Kidney (tissue), 14 donors: ENCODE measurements around the gene CYTH3. TPM values are rescaled to one million over a fixed set of nuclear protein-coding genes. Genes with fewer than 3 reads are reported as not detected.

Experiments used
- DNase-seq, 5 donors: peaks; one replicate each; pipeline ENCODE4 v3.0.0-alpha.2; 2013 to 2020
- FAIRE-seq: peaks from 2 replicates; lab custom pipeline; 2012; peaks lifted over from hg19 to GRCh38; lab: Jason Lieb, UNC
- H3K27ac ChIP-seq, 2 donors: one replicate each; pipeline ENCODE4 v1.7.0; 2013; ENCODE audit warnings: low read depth in 2 of 2, low read length in 2 of 2, inconsistent platforms in 1 of 2
- H3K27me3 ChIP-seq: one replicate; pipeline ENCODE4 v1.7.1; 2013; ENCODE audit warnings: low read length, inconsistent platforms; ENCODE audit not compliant: control insufficient read depth, insufficient read depth
- H3K36me3 ChIP-seq, 3 donors: one replicate each; pipeline versions ENCODE4 v1.7.0 to v1.7.1; 2013; ENCODE audit warnings: low read length in 3 of 3, control low read depth in 1 of 3, inconsistent platforms in 1 of 3; ENCODE audit not compliant: insufficient read depth in 3 of 3, control insufficient read depth in 2 of 3
- H3K4me1 ChIP-seq, 3 donors: one replicate each; pipeline versions ENCODE4 v1.7.0 to v1.7.1; 2013; ENCODE audit warnings: low read length in 3 of 3, inconsistent platforms in 1 of 3, low read depth in 1 of 3; ENCODE audit not compliant: control insufficient read depth in 2 of 3, insufficient read depth in 2 of 3
- H3K4me3 ChIP-seq, 3 donors: one replicate each; pipeline versions ENCODE4 v1.7.0 to v1.8.1; 2013; ENCODE audit warnings: low read length in 3 of 3, control low read depth in 1 of 3, inconsistent platforms in 1 of 3
- H3K9ac ChIP-seq, 3 donors: one replicate each; pipeline versions ENCODE4 v1.7.0 to v1.7.1; 2013; ENCODE audit warnings: low read length in 3 of 3, control low read depth in 1 of 3, inconsistent platforms in 1 of 3
- H3K9me3 ChIP-seq, 3 donors: one replicate each; pipeline versions ENCODE4 v1.7.0 to v1.7.1; 2013; ENCODE audit warnings: low read length in 3 of 3, control low read depth in 1 of 3, inconsistent platforms in 1 of 3; ENCODE audit not compliant: control insufficient read depth in 2 of 3, insufficient read depth in 1 of 3
- CTCF ChIP-seq: IDR thresholded peaks from 3 replicates; pipeline ENCODE4 v1.5.1; 2012; ENCODE audit warnings: mild to moderate bottlenecking, moderate library complexity, borderline replicate concordance; ENCODE audit not compliant: insufficient read depth; ENCODE audit errors: extremely low read depth
- intact Hi-C: fragments of 100-400 bp; cut with DNase I; formaldehyde crosslinking; loops from one replicate; pipeline ENCODE4 v1.11.1; 2022
- polyA plus RNA-seq: library from polyadenylated mRNA; stranded (reverse); fragments of 350-450 nt; fragmentation: Illumina TruSeq; extraction: RNeasy Lipid Tissue Mini Kit (QIAGEN cat#74804); gene quantifications from one replicate; pipeline ENCODE4 v1.2.3, GENCODE V29; 2014; ENCODE audit warnings: low read depth, low replicate concordance; ENCODE audit not compliant: insufficient read depth
- total RNA-seq: library from RNA; stranded (reverse); fragmentation: NEBNext Ultra II Directional; extraction: Animal tissue kit (Norgen Biotek cat#: 25700); gene quantifications from one replicate; pipeline ENCODE4 v1.2.1, GENCODE V29; 2021
- donor health status: control.
- donor health status: control.
- donor health status: control.
- donor health status: control.
- donor health status: control.
- donor health status: DM: yes; HTN: yes; CAD: no.
- donor health status: Normal renal cell carcinoma (clear cell type).

The CYTH3 gene
- total and polyA plus RNA-seq, 2 donors from 2014 or later, result 9.1 to 18.5 TPM

GRCh38 chr7:6268023-6268900 is 4.2 kb downstream of the CYTH3 start:
- no peak overlapping the region for H3K9ac ChIP-seq
- H3K27ac ChIP-seq, result no peak overlapping the region
- peaks cover 0 to 20% (median 11%) of the 10 kb centered on the region in 3 donors for H3K4me1 ChIP-seq
- intact Hi-C loops, result no loop called here
- no peaks in the 10 kb centered on the region for H3K27me3 ChIP-seq
- H3K9me3 ChIP-seq, result no peaks in the 10 kb centered on the region
- DNase-seq, result no peak
- no peak for TF ChIP-seq CTCF
- H3K4me3 ChIP-seq, result no peak overlapping the region
- H3K36me3 ChIP-seq, result no peaks in the 10 kb centered on the region
- FAIRE-seq, result no peak

- intact Hi-C loops, result no loop called here
Observed at GRCh38 chr7:6266699-6267098, 5.7 kb downstream of the CYTH3 start.

GRCh38 chr7:6262221-6262620 is 10.2 kb downstream of the CYTH3 start:
- peaks cover 0 to 5% (median 4%) of the 10 kb centered on the region in 3 donors for H3K4me1 ChIP-seq
- H3K9me3 ChIP-seq, result no peaks in the 10 kb centered on the region
- H3K27me3 ChIP-seq, result no peaks in the 10 kb centered on the region
- TF ChIP-seq CTCF, result no peak
- DNase-seq (no peak), FAIRE-seq (no peak)
- no peak overlapping the region for H3K4me3 ChIP-seq
- no peak overlapping the region for H3K9ac ChIP-seq
- intact Hi-C loops, result no loop called here
- H3K27ac ChIP-seq, result no peak overlapping the region
- no peaks in the 10 kb centered on the region for H3K36me3 ChIP-seq

More at GRCh38 chr7:6266699-6267098, 5.7 kb downstream of the CYTH3 start:
- H3K4me3 ChIP-seq, result no peak overlapping the region
- no peaks in the 10 kb centered on the region for H3K9me3 ChIP-seq
- H3K27ac ChIP-seq, result no peak overlapping the region
- TF ChIP-seq CTCF, result no peak
- H3K4me1 ChIP-seq, result peaks cover 0 to 13% (median 6%) of the 10 kb centered on the region in 3 donors
- no peaks in the 10 kb centered on the region for H3K36me3 ChIP-seq
- no peak for FAIRE-seq
- H3K27me3 ChIP-seq, result no peaks in the 10 kb centered on the region
- no peak for DNase-seq
- no peak overlapping the region for H3K9ac ChIP-seq
